Hepatocyte (in vitro differentiated cells): ENCODE measurements around the gene ELK1. TPM values are rescaled to one million over a fixed set of nuclear protein-coding genes. Genes with fewer than 3 reads are reported as not detected.

Experiments used
- DNase-seq: peaks from one replicate; pipeline ENCODE4 v3.0.0-alpha.2; 2016; ENCODE audit warnings: low spot score
- H2AFZ ChIP-seq: fragments of 200-600 bp; sonication (generic); 2 replicates; pipeline ENCODE4 v1.6.0; 2016; ENCODE audit warnings: antibody characterized with exemption, mild to moderate bottlenecking
- H3K27ac ChIP-seq: fragments of 200-600 bp; sonication (generic); 2 replicates; pipeline ENCODE4 v1.5.1; 2016; ENCODE audit warnings: mild to moderate bottlenecking
- H3K27me3 ChIP-seq: fragments of 200-600 bp; sonication (generic); 2 replicates; pipeline ENCODE4 v1.6.1; 2016
- H3K36me3 ChIP-seq: fragments of 200-600 bp; sonication (generic); replicated peaks from 2 replicates; pipeline ENCODE4 v1.5.1; 2016; ENCODE audit warnings: low read depth; ENCODE audit not compliant: insufficient read depth
- H3K4me1 ChIP-seq: fragments of 200-600 bp; sonication (generic); 2 replicates; pipeline ENCODE4 v1.5.1; 2016; ENCODE audit warnings: mild to moderate bottlenecking, moderate library complexity; ENCODE audit not compliant: insufficient read depth
- H3K4me2 ChIP-seq: fragments of 200-600 bp; sonication (generic); 2 replicates; pipeline ENCODE4 v1.6.0; 2016
- H3K4me3 ChIP-seq: fragments of 200-600 bp; sonication (generic); 2 replicates; pipeline ENCODE4 v1.5.1; 2016; ENCODE audit warnings: mild to moderate bottlenecking
- H3K79me2 ChIP-seq: fragments of 200-600 bp; sonication (generic); 2 replicates; pipeline ENCODE4 v1.6.0; 2017; ENCODE audit warnings: mild to moderate bottlenecking
- H3K9me2 ChIP-seq: fragments of 200-600 bp; sonication (generic); replicated peaks from 2 replicates; pipeline ENCODE4 v1.6.0; 2017; ENCODE audit warnings: mild to moderate bottlenecking; ENCODE audit not compliant: insufficient read depth
- H3K9me3 ChIP-seq: fragments of 200-600 bp; sonication (generic); 2 replicates; pipeline ENCODE4 v1.5.1; 2016; ENCODE audit warnings: low read depth, mild to moderate bottlenecking
- H4K20me1 ChIP-seq: fragments of 200-600 bp; sonication (generic); 2 replicates; pipeline ENCODE4 v1.6.0; 2016; ENCODE audit warnings: mild to moderate bottlenecking; ENCODE audit not compliant: insufficient read depth, poor library complexity, severe bottlenecking
- CTCF ChIP-seq: fragments of 200-600 bp; sonication (generic); IDR thresholded peaks from 2 replicates; pipeline ENCODE4 v1.5.1; 2016; ENCODE audit warnings: antibody characterized with exemption, mild to moderate bottlenecking; ENCODE audit not compliant: poor library complexity
- EZH2 ChIP-seq: fragments of 200-600 bp; sonication (generic); IDR thresholded peaks from 2 replicates; pipeline ENCODE4 v1.6.1; 2016; ENCODE audit warnings: antibody characterized with exemption, mild to moderate bottlenecking, borderline replicate concordance
- EZH2phosphoT487 ChIP-seq: fragments of 200-600 bp; sonication (generic); IDR thresholded peaks from one replicate; pipeline ENCODE4 v1.6.1; 2018; ENCODE audit warnings: antibody characterized with exemption, mild to moderate bottlenecking, low read depth, moderate library complexity; ENCODE audit not compliant: unreplicated experiment, severe bottlenecking
- WGBS: methylation state at CpG from one replicate; pipeline ENCODE4 v1.1.6; 2016; ENCODE audit warnings: low lambda C conversion rate; ENCODE audit errors: missing lambda C conversion rate; 5-methylcytosine and 5-hydroxymethylcytosine counted together
- polyA plus RNA-seq: library from polyadenylated mRNA; unstranded; fragments of >200 nt; fragmentation: Nextera tagmentation; extraction: Ambion mirVana; gene quantifications from 2 replicates; pipeline ENCODE4 v1.2.1, GENCODE V29; 2016
- total RNA-seq: library from RNA; depleted of rRNA; stranded (reverse); fragments of >200 nt; gene quantifications from 2 replicates; pipeline ENCODE4 v1.2.3, GENCODE V29; 2014

Gene ELK1
- total and polyA plus RNA-seq, 2 experiments from 2014 or later, result 24.4 to 32.0 TPM

- H4K20me1 ChIP-seq, result no peaks in the 10 kb centered on the region
- H3K27me3 ChIP-seq, result no peaks in the 10 kb centered on the region
- H3K27ac ChIP-seq, result no peak overlapping the region
- H3K4me2 ChIP-seq, result no peak overlapping the region
- H3K79me2 ChIP-seq, result peaks cover 18% of the 10 kb centered on the region
- no peak overlapping the region for H3K4me3 ChIP-seq
- no peaks in the 10 kb centered on the region for H3K9me3 ChIP-seq
- TF ChIP-seq EZH2 (no peak), CTCF (peak; percentile 28), EZH2phosphoT487 (no peak)
- no peak overlapping the region for H2AFZ ChIP-seq
- 57% methylated on average over 2 of the region's 2 CpGs for WGBS
- no peaks in the 10 kb centered on the region for H3K4me1 ChIP-seq
- no peaks in the 10 kb centered on the region for H3K36me3 ChIP-seq
- H3K9me2 ChIP-seq, result no peaks in the 10 kb centered on the region
- DNase-seq, result no peak
Measured at GRCh38 chrX:47643926-47644325, 6.4 kb downstream of the ELK1 start.

GRCh38 chrX:47638816-47639215 lies 11.5 kb downstream of the ELK1 start:
- no peaks in the 10 kb centered on the region for H3K27me3 ChIP-seq
- H3K4me2 ChIP-seq, result no peak overlapping the region
- no peak overlapping the region for H2AFZ ChIP-seq
- no peak for DNase-seq
- peaks cover 9% of the 10 kb centered on the region for H3K79me2 ChIP-seq
- 83% methylated on average over 14 of the region's 14 CpGs for WGBS
- H4K20me1 ChIP-seq, result no peaks in the 10 kb centered on the region
- no peak overlapping the region for H3K4me3 ChIP-seq
- TF ChIP-seq EZH2, result no peak
- TF ChIP-seq CTCF, result no peak
- TF ChIP-seq EZH2phosphoT487, result no peak
- H3K9me3 ChIP-seq, result no peaks in the 10 kb centered on the region
- no peaks in the 10 kb centered on the region for H3K9me2 ChIP-seq
- no peak overlapping the region for H3K27ac ChIP-seq
- H3K36me3 ChIP-seq, result no peaks in the 10 kb centered on the region
- H3K4me1 ChIP-seq, result no peaks in the 10 kb centered on the region

- Histone ChIP-seq H3K9me3 (no peaks in the 10 kb centered on the region), H3K4me1 (no peaks in the 10 kb centered on the region), H3K79me2 (no peaks in the 10 kb centered on the region), H3K27me3 (no peaks in the 10 kb centered on the region), H3K36me3 (no peaks in the 10 kb centered on the region), H3K4me2 (no peak overlapping the region), H4K20me1 (no peaks in the 10 kb centered on the region), H2AFZ (no peak overlapping the region), H3K9me2 (no peaks in the 10 kb centered on the region), H3K4me3 (no peak overlapping the region), H3K27ac (no peak overlapping the region)
- DNase-seq, result no peak
- TF ChIP-seq EZH2phosphoT487, result no peak
- no peak for TF ChIP-seq CTCF
- no peak for TF ChIP-seq EZH2
- WGBS, result 95% methylated on average over 31 of the region's 31 CpGs
Measured at GRCh38 chrX:47637546-47638195, 12.7 kb downstream of the ELK1 start.
